RWPE2 (cell line): Measurements from ENCODE around the gene CD40.

Source experiments
- ATAC-seq: fragments of 200-7000 bp; cut with Tn5 transposase; 3 replicates; pipeline ENCODE4 v1.9.1; 2021; ENCODE audit warnings: low read depth
- DNase-seq: peaks from one replicate; pipeline ENCODE4 v3.0.0-alpha.2; 2020; ENCODE audit warnings: low spot score
- H3K27ac ChIP-seq: fragments of 450-650 bp; 2 replicates; pipeline ENCODE4 v1.5.1; 2017; ENCODE audit warnings: mild to moderate bottlenecking; ENCODE audit not compliant: poor library complexity, severe bottlenecking
- H3K27me3 ChIP-seq: fragments of 250-450 bp; sonication (Bioruptor Pico); 2 replicates; pipeline ENCODE4 v1.5.1; 2021; ENCODE audit warnings: mild to moderate bottlenecking, moderate library complexity; ENCODE audit not compliant: insufficient read depth, poor library complexity, severe bottlenecking
- H3K36me3 ChIP-seq: fragments of 250-450 bp; sonication (Bioruptor Pico); 2 replicates; pipeline ENCODE4 v1.5.1; 2020; ENCODE audit warnings: low read depth, mild to moderate bottlenecking, moderate library complexity
- H3K4me1 ChIP-seq: fragments of 250-450 bp; sonication (Bioruptor Pico); 2 replicates; pipeline ENCODE4 v1.5.1; 2021; ENCODE audit warnings: mild to moderate bottlenecking, moderate library complexity; ENCODE audit not compliant: insufficient read depth, poor library complexity, severe bottlenecking
- H3K4me3 ChIP-seq: fragments of 250-450 bp; sonication (Bioruptor Pico); 2 replicates; pipeline ENCODE4 v1.5.1; 2021; ENCODE audit warnings: mild to moderate bottlenecking, moderate library complexity; ENCODE audit not compliant: severe bottlenecking
- H3K9me3 ChIP-seq: fragments of 250-450 bp; sonication (Bioruptor Pico); 2 replicates; pipeline ENCODE4 v1.5.1; 2021; ENCODE audit warnings: mild to moderate bottlenecking, moderate library complexity; ENCODE audit not compliant: severe bottlenecking
- TF ChIP-seq, protein P1 (sequence below): fragments of 450-650 bp; IDR thresholded peaks from one replicate; pipeline ENCODE4 v1.5.1; 2017; ENCODE audit warnings: mild to moderate bottlenecking, moderate library complexity; ENCODE audit not compliant: poor library complexity, severe bottlenecking

CD40 gene

GRCh38 chr20:46117704-46118467 is at the start of gene CD40:
Gene CD40, plus strand, starts transcription at chr20:46118314. Its CDS starts 30 bp downstream, at chr20:46118344.
- TF ChIP-seq, protein P1, sequence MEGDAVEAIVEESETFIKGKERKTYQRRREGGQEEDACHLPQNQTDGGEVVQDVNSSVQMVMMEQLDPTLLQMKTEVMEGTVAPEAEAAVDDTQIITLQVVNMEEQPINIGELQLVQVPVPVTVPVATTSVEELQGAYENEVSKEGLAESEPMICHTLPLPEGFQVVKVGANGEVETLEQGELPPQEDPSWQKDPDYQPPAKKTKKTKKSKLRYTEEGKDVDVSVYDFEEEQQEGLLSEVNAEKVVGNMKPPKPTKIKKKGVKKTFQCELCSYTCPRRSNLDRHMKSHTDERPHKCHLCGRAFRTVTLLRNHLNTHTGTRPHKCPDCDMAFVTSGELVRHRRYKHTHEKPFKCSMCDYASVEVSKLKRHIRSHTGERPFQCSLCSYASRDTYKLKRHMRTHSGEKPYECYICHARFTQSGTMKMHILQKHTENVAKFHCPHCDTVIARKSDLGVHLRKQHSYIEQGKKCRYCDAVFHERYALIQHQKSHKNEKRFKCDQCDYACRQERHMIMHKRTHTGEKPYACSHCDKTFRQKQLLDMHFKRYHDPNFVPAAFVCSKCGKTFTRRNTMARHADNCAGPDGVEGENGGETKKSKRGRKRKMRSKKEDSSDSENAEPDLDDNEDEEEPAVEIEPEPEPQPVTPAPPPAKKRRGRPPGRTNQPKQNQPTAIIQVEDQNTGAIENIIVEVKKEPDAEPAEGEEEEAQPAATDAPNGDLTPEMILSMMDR = no peak
- peaks cover 17% of the 10 kb centered on the region for H3K36me3 ChIP-seq
- ATAC-seq (peak; percentile 84), DNase-seq (peak; percentile 99)
- no peaks in the 10 kb centered on the region for H3K9me3 ChIP-seq
- no peaks in the 10 kb centered on the region for H3K27me3 ChIP-seq
- H3K4me3 ChIP-seq = peak within 1 kb of the TSS; percentile 42
- peaks cover 20% of the 10 kb centered on the region for H3K4me1 ChIP-seq
- peak within 1 kb of the TSS; percentile 40 for H3K27ac ChIP-seq

- peak; percentile 19; the same call in 1 of the 3 replicates for ATAC-seq
- H3K4me3 ChIP-seq = no peak overlapping the region
- peak; percentile 66 for DNase-seq
- no peak overlapping the region for H3K27ac ChIP-seq
- peaks cover 73% of the 10 kb centered on the region for H3K36me3 ChIP-seq
- H3K9me3 ChIP-seq = no peaks in the 10 kb centered on the region
- no peaks in the 10 kb centered on the region for H3K27me3 ChIP-seq
- TF ChIP-seq, protein P1 = no peak
- H3K4me1 ChIP-seq = no peaks in the 10 kb centered on the region
Measured at GRCh38 chr20:46070215-46070900, 47.8 kb upstream of the CD40 start.

- Histone ChIP-seq H3K9me3 (no peaks in the 10 kb centered on the region), H3K36me3 (peaks cover 73% of the 10 kb centered on the region)
Measured at GRCh38 chr20:46071573-46071972, 46.5 kb upstream of the CD40 start.

GRCh38 chr20:46073024-46073423 is 45.1 kb upstream of the CD40 start:
- no peaks in the 10 kb centered on the region for H3K4me1 ChIP-seq
- no peaks in the 10 kb centered on the region for H3K9me3 ChIP-seq
- DNase-seq = no peak
- H3K27me3 ChIP-seq = no peaks in the 10 kb centered on the region
- TF ChIP-seq, protein P1 = no peak
- no peak for ATAC-seq
- no peak overlapping the region for H3K4me3 ChIP-seq
- no peak overlapping the region for H3K27ac ChIP-seq
- peaks cover 73% of the 10 kb centered on the region for H3K36me3 ChIP-seq

More at GRCh38 chr20:46071573-46071972, 46.5 kb upstream of the CD40 start:
- H3K4me1 ChIP-seq = no peaks in the 10 kb centered on the region
- H3K27me3 ChIP-seq = no peaks in the 10 kb centered on the region
- TF ChIP-seq, protein P1 = no peak
- H3K27ac ChIP-seq = no peak overlapping the region
- no peak overlapping the region for H3K4me3 ChIP-seq
- ATAC-seq = no peak
- no peak for DNase-seq
